ENCODE data around the gene MED13L.

DNA sequence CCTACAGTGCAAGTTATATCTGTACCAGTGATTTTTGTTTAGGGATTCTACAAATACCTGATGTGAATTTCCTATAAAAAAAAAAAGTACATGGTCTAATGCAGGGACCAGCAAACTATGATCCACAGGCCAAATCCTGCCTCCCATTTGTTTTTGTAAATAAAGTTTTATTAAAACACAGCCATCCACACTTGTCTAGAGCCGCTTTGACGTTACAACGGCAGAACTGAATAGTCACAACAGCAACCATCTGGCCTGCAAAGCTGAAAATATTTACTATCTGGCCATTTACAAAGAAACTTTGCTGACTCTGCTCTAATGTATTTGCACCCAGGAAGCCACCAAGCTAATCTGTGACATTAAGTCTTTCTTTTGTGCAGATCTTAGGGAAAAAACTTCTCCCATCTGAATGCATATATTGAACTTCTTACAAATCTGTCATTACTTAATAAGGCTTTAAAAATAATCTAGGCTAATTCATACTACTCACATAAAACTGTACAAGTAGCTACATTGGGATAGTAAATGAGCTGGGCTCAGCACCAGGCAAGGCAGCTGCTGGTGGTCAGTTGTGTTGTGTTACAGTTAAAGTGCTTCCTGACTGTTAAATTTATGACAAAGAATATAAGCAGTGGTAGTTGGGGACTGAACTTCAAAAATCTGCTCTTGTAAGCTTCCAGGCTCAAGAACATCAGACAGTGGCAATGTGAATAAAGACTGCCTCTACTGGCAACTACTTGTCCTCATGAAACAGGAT lies 303.3 kb downstream of the MED13L start:
- TF ChIP-seq, protein P1, sequence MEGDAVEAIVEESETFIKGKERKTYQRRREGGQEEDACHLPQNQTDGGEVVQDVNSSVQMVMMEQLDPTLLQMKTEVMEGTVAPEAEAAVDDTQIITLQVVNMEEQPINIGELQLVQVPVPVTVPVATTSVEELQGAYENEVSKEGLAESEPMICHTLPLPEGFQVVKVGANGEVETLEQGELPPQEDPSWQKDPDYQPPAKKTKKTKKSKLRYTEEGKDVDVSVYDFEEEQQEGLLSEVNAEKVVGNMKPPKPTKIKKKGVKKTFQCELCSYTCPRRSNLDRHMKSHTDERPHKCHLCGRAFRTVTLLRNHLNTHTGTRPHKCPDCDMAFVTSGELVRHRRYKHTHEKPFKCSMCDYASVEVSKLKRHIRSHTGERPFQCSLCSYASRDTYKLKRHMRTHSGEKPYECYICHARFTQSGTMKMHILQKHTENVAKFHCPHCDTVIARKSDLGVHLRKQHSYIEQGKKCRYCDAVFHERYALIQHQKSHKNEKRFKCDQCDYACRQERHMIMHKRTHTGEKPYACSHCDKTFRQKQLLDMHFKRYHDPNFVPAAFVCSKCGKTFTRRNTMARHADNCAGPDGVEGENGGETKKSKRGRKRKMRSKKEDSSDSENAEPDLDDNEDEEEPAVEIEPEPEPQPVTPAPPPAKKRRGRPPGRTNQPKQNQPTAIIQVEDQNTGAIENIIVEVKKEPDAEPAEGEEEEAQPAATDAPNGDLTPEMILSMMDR (IDR thresholded peaks at IDR 0.05; ENCODE audit: insufficient read depth, low read length, poor library complexity, severe bottlenecking) = no peak
- TF ChIP-seq EZH2phosphoT487 (conservative IDR thresholded peaks at IDR 0.05; ENCODE audit: low read length) = no peak

Data from SU-DHL-6 (cell line).